PC-3 (cell line): ENCODE results near the gene RMND5B.

ENCODE experiments used
- CTCF ChIP-seq: fragments of 300-600 bp; sonication (generic); conservative IDR thresholded peaks from 2 replicates; pipeline ENCODE4 v1.5.1; 2017; ENCODE audit warnings: antibody characterized with exemption, low read depth, mild to moderate bottlenecking, low read length
- EZH2phosphoT487 ChIP-seq: fragments of 300-600 bp; sonication (generic); IDR thresholded peaks from 2 replicates; pipeline ENCODE4 v1.6.1; 2018; ENCODE audit warnings: mild to moderate bottlenecking, antibody characterized with exemption, low read length, borderline replicate concordance

DNA sequence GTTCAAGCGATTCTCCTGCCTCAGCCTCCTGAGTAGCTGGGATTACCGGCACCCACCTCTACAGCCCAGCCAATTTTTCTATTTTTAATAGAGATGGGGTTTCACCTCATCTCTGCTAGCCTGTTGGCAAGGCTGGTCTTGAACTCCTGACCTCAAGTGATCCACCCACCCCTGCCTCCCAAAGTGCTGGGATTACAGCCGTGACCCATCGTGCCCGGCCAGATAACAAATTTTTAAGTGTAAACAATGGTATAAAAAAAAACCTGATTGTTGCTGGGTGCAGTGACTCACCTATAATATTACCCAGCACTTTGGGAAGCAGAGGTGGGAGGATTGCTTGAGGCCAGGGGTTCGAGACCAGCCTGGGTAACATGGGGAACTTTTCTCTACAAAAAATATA, 45.5 kb upstream of the RMND5B start:
- TF ChIP-seq CTCF: no peak
- no peak for TF ChIP-seq EZH2phosphoT487
